Measurements from ENCODE around the gene TIMM9.
"Not testable (repeated sequence)": the region's sequence is repeated elsewhere in the genome, so short reads cannot be mapped to it uniquely, and the experiment has no call there.

The TIMM9 gene

GRCh38 chr14:58398895-58399294, 28.4 kb downstream of the TIMM9 start:
- in situ Hi-C loops (cut with MboI; ENCODE audit: low sequenced_read_pairs) = no loop called here

- in situ Hi-C loops (cut with MboI; ENCODE audit: low sequenced_read_pairs) = no loop called here
Measured at GRCh38 chr14:58398495-58398894, 28.8 kb downstream of the TIMM9 start.

- in situ Hi-C loops (cut with MboI; ENCODE audit: low sequenced_read_pairs) = no loop called here
Measured at GRCh38 chr14:58397156-58397555, 30.2 kb downstream of the TIMM9 start.

- in situ Hi-C loops (cut with MboI; ENCODE audit: low sequenced_read_pairs) = no loop called here
Measured at GRCh38 chr14:58395812-58396788, 31.2 kb downstream of the TIMM9 start, which contains the start of gene TOMM20L. TSS of gene TOMM20L (plus strand) at chr14:58395930. CDS start at chr14:58395958, 28 bp downstream.

GRCh38 chr14:58395562-58395811, 31.8 kb downstream of the TIMM9 start:
- in situ Hi-C loops (cut with MboI; ENCODE audit: low sequenced_read_pairs) = no loop called here

- in situ Hi-C loops (cut with MboI; ENCODE audit: low sequenced_read_pairs) = no loop called here
Measured at GRCh38 chr14:58390830-58391229, 36.5 kb downstream of the TIMM9 start.

GRCh38 chr14:58376791-58377190, 50.5 kb downstream of the TIMM9 start:
- in situ Hi-C loops (cut with MboI; ENCODE audit: low sequenced_read_pairs) = no loop called here

GRCh38 chr14:58368956-58369355, 58.4 kb downstream of the TIMM9 start:
- in situ Hi-C loops (cut with MboI; ENCODE audit: low sequenced_read_pairs) = no loop called here

- in situ Hi-C loops (cut with MboI; ENCODE audit: low sequenced_read_pairs) = no loop called here
Measured at GRCh38 chr14:58367296-58367695, 60.0 kb downstream of the TIMM9 start.

GRCh38 chr14:58364316-58364715, 63.0 kb downstream of the TIMM9 start:
- in situ Hi-C loops (cut with MboI; ENCODE audit: low sequenced_read_pairs) = no loop called here

- in situ Hi-C loops (cut with MboI; ENCODE audit: low sequenced_read_pairs) = no loop called here
Measured at GRCh38 chr14:58362798-58363412, 64.4 kb downstream of the TIMM9 start.

GRCh38 chr14:58362272-58362671, 65.1 kb downstream of the TIMM9 start:
- in situ Hi-C loops (cut with MboI; ENCODE audit: low sequenced_read_pairs) = not testable (repeated sequence)

Data from HL-60/S4 treated with retinoic acid at 250 ng/mL for 4 days and 3 days (cell line).